ENCODE data around the gene ZNFX1. TPM values are rescaled to one million over a fixed set of nuclear protein-coding genes. Genes with fewer than 3 reads are reported as not detected.

The ZNFX1 gene
- total RNA-seq, 4 donors from 2014 or later: 36.2 to 46.6 (median 41.5) TPM

DNA sequence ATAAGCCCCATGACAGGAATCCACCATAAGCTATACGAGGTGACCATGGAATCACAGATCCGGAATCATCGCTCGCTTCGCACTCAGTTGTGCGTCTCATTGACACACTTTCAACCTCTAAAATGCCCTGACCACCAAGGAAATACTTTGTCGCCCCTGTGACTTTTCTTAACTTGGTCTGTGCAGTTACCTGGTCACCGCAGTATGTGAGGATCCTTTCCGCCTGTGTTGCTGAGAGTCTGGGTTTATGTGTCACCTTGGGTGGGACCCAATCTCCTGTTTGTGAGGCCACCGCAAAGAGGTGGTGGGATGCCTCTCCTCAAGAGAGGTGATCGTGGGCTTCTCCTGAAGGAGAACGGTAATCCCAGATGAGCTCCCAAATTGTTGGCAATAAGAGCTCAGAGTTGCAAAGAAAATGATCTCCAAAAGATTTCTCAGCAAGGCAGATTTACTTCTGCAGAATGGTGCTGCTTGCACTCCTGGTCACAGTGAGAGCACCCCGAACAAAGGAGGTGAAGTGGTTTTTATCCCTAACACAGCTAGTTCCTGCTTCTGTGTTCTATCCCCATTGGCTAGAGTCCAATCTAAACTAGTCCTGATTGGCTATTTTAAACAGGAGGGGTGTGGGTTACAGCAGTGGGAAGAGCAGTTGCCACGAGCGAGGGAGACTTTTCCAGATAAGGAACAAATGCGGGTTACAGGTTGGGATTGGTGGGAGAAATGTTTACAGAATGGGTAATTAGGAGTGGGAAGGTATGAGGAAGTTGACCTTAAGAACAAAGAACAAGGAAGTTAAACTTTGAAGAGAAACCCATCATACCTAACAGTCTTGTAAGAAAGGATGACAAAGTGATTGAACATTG, 9.1 kb upstream of the ZNFX1 start:
- Histone ChIP-seq H3K27ac (no peak overlapping the region), H3K36me3 (peaks cover 14 to 100% of the 10 kb centered on the region in 2 donors), H3K27me3 (no peaks in the 10 kb centered on the region), H3K4me3 (no peak overlapping the region), H3K9me3 (peaks cover 0 to 46% (median 0%) of the 10 kb centered on the region in 3 donors), H3K4me1 (peaks cover 0 to 31% (median 4%) of the 10 kb centered on the region in 3 donors)
- WGBS, 2 donors (ENCODE audit: low coverage in 1 of 2): 88 to 93% methylated on average over 4 to 8 of the region's 16 CpGs
- TF ChIP-seq POLR2A (IDR thresholded peaks at IDR 0.05) (no peak), EP300 (IDR thresholded peaks at IDR 0.05) (no peak), POLR2AphosphoS5 (IDR thresholded peaks at IDR 0.05) (no peak)
- TF ChIP-seq, protein P1, sequence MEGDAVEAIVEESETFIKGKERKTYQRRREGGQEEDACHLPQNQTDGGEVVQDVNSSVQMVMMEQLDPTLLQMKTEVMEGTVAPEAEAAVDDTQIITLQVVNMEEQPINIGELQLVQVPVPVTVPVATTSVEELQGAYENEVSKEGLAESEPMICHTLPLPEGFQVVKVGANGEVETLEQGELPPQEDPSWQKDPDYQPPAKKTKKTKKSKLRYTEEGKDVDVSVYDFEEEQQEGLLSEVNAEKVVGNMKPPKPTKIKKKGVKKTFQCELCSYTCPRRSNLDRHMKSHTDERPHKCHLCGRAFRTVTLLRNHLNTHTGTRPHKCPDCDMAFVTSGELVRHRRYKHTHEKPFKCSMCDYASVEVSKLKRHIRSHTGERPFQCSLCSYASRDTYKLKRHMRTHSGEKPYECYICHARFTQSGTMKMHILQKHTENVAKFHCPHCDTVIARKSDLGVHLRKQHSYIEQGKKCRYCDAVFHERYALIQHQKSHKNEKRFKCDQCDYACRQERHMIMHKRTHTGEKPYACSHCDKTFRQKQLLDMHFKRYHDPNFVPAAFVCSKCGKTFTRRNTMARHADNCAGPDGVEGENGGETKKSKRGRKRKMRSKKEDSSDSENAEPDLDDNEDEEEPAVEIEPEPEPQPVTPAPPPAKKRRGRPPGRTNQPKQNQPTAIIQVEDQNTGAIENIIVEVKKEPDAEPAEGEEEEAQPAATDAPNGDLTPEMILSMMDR (IDR thresholded peaks at IDR 0.05): no peak
- ATAC-seq: no peak

GRCh38 chr20:49285813-49286494, 8.1 kb upstream of the ZNFX1 start:
- Histone ChIP-seq H3K27ac (no peak overlapping the region), H3K9me3 (peaks cover 0 to 52% (median 0%) of the 10 kb centered on the region in 3 donors), H3K4me3 (no peak overlapping the region), H3K36me3 (peaks cover 17 to 100% of the 10 kb centered on the region in 2 donors), H3K27me3 (no peaks in the 10 kb centered on the region), H3K4me1 (peaks cover 0 to 41% (median 6%) of the 10 kb centered on the region in 3 donors)
- ATAC-seq: no peak
- TF ChIP-seq POLR2A (IDR thresholded peaks at IDR 0.05) (no peak), EP300 (IDR thresholded peaks at IDR 0.05) (no peak), POLR2AphosphoS5 (IDR thresholded peaks at IDR 0.05) (no peak)
- TF ChIP-seq, protein P1 (IDR thresholded peaks at IDR 0.05): no peak
- 86 to 100% methylated on average over 1 to 2 of the region's 4 CpGs for WGBS, 2 donors (ENCODE audit: low coverage in 1 of 2)

GRCh38 chr20:49285233-49285668, 7.4 kb upstream of the ZNFX1 start:
- Histone ChIP-seq H3K9me3 (peaks cover 0 to 56% (median 0%) of the 10 kb centered on the region in 3 donors), H3K27me3 (no peaks in the 10 kb centered on the region), H3K36me3 (peaks cover 21 to 100% of the 10 kb centered on the region in 2 donors), H3K4me3 (no peak overlapping the region), H3K27ac (no peak overlapping the region), H3K4me1 (peaks cover 0 to 48% (median 10%) of the 10 kb centered on the region in 3 donors)
- 57 to 100% methylated on average over 1 of the region's 1 CpG for WGBS, 2 donors (ENCODE audit: low coverage in 1 of 2)
- ATAC-seq: no peak
- TF ChIP-seq EP300 (IDR thresholded peaks at IDR 0.05) (no peak), POLR2A (IDR thresholded peaks at IDR 0.05) (no peak), POLR2AphosphoS5 (IDR thresholded peaks at IDR 0.05) (no peak)
- TF ChIP-seq, protein P1 (IDR thresholded peaks at IDR 0.05): no peak

DNA sequence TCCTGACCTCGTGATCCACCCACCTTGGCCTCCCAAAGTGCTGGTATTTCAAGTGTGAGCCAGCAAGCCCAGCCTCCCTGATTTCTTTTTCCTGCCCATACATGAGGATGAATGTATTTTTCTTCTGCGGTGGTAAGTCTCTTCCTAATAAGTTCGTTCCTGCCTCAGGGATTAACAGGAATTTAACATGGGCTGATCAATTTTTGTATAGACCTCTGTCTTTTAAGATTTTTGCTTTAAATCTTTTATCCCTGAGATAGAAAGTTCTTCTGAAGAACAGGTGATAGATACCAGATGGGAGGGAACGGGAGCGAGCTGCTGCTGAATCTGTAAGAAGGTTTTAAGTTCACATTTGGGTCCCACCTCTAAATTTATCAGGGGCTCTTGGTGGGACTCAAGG, 7.0 kb upstream of the ZNFX1 start:
- TF ChIP-seq EP300 (IDR thresholded peaks at IDR 0.05): no peak
- no peak for TF ChIP-seq POLR2A (IDR thresholded peaks at IDR 0.05)
- TF ChIP-seq POLR2AphosphoS5 (IDR thresholded peaks at IDR 0.05): no peak
- TF ChIP-seq, protein P1 (IDR thresholded peaks at IDR 0.05): no peak
- ATAC-seq: no peak
- Histone ChIP-seq H3K36me3 (peaks cover 22 to 100% of the 10 kb centered on the region in 2 donors), H3K4me3 (no peak overlapping the region), H3K27ac (no peak overlapping the region), H3K4me1 (peaks cover 0 to 52% (median 15%) of the 10 kb centered on the region in 3 donors), H3K9me3 (peaks cover 0 to 56% (median 0%) of the 10 kb centered on the region in 3 donors), H3K27me3 (no peaks in the 10 kb centered on the region)
- 89 to 92% methylated on average over 2 to 5 of the region's 5 CpGs for WGBS, 2 donors (ENCODE audit: low coverage in 1 of 2)
